DND-41 (cell line): Measurements from ENCODE around the gene HSPA1B.

Source experiments
- CTCF ChIP-seq: IDR thresholded peaks from 2 replicates; pipeline ENCODE4 v1.5.1; 2012; ENCODE audit warnings: borderline replicate concordance, low read length, moderate library complexity, mild to moderate bottlenecking; ENCODE audit not compliant: poor library complexity, severe bottlenecking; ENCODE audit errors: extremely low read depth
- EZH2 ChIP-seq: IDR thresholded peaks from 3 replicates; pipeline ENCODE4 v1.6.1; 2012; ENCODE audit warnings: borderline replicate concordance, low read depth, mild to moderate bottlenecking, moderate library complexity, low read length, inconsistent platforms; ENCODE audit not compliant: severe bottlenecking

GRCh38 chr6:31870385-31870921 lies 42.9 kb downstream of the HSPA1B start:
- peak; percentile 47 for TF ChIP-seq CTCF
- no peak for TF ChIP-seq EZH2
